ENCODE results near the gene APBA2.
A peak's percentile ranks its signal among the peaks of the same experiment; 100 is the strongest.
"Not testable (repeated sequence)": the region's sequence is repeated elsewhere in the genome, so short reads cannot be mapped to it uniquely, and the experiment has no call there.

The APBA2 gene

GRCh38 chr15:28994831-28995596, 109.2 kb downstream of the APBA2 start:
- peak in 38 of 58 donors; percentile 34 to 87 (median 64) for DNase-seq

GRCh38 chr15:28995705-28996104, 109.9 kb downstream of the APBA2 start:
- DNase-seq: peak in 3 of 58 donors; percentile 24 to 37 (median 31)

DNA sequence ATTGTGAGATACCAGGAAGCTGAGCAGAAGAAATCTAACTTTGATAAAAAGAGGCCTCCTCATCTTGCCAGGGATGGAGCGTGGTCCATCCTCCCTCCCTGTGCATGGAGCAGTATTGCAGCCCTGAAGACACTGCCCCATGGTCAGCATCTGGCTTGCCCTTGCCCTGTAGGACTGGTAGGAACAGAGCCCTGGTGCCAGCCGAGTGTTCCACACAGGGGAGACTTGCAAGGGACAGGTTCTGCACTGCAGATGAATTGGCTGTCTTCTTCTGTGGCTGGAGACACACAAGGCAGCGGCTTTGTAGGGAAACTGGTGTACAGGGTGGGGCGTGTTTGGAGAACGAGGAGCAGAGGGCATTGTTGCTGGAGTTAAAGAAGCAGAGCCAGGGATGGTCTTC, 110.5 kb downstream of the APBA2 start:
- peak in 1 of 58 donors; percentile 28 for DNase-seq

- DNase-seq: no peak
These were observed 111.2 kb downstream of the APBA2 start for GRCh38 chr15:28996953-28997352.

GRCh38 chr15:28997791-28998190, 112.0 kb downstream of the APBA2 start:
- peak in 3 of 58 donors; percentile 28 to 32 (median 29) for DNase-seq

GRCh38 chr15:28998511-28998910, 112.7 kb downstream of the APBA2 start:
- no peak for DNase-seq

DNA sequence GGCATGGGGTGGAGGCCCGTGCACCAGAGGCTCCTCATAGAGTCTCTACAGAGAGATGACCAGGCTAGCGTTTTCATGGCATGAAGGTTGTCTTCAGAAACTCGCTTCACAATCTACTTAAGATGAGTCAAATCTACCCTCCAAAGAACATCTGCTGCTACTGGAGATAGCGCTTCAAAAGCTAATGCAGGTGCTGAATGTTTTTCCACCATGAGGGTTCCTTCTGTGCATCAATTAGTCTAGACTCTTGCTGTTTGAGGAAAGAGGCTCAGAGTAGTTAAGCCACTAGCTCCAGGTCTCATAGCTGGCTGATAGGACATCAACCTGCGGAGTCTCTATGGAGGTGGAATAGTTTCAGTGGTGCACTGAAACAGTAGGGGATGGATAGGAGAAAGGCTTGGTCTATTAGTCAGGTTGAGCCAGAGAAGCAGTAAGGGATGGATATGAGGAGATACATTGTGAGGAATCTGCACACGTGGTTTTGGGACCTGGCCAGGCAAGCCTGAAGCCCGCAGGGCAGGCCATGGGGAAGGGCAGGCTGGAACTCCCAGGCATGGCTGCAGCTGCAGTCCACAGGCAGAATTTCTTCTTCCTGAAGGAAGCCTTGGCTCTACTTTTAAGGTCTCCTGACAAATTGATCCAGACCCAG, 117.5 kb downstream of the APBA2 start:
- no peak for DNase-seq

DNA sequence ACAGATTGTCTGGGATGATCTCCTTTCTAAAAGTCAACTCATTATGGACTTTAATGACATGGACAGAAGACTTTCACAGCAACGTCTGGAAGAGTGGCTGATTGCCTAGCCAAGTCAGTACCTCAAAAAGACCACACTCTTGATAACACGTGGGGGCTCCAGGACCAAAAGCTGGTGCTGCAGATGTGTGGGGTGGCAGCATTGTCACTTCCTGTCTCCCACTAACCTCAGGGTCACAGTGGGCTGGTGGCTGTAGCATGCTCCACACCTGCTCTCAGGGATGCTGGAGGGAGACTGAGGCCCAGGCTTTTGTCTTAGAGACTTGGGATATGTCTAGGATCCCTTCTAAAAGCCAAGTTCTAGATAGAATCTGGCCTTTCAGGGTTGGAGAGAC, 118.1 kb downstream of the APBA2 start:
- DNase-seq: no peak

GRCh38 chr15:29005931-29006330, 120.2 kb downstream of the APBA2 start:
- DNase-seq: no peak

DNA sequence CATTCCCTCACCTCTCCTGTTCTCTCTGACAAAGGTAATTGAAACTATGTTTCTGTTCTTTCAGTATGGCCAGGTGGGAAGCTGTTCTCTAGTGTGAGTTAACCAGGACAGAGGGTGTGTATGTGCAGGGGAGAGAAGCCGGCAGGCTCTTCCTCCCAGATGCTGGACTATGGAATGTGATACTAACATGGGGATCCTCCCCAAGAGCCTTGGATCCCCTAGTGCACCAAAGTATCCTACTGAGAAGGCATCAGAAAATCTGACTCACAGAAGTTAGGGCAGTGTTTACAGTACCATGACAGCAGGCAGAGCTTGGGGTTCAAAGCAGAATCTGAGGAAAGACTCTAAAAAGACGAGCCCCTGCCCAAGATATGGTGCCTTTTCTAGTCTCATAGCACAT, 123.1 kb downstream of the APBA2 start:
- no peak for DNase-seq

DNA sequence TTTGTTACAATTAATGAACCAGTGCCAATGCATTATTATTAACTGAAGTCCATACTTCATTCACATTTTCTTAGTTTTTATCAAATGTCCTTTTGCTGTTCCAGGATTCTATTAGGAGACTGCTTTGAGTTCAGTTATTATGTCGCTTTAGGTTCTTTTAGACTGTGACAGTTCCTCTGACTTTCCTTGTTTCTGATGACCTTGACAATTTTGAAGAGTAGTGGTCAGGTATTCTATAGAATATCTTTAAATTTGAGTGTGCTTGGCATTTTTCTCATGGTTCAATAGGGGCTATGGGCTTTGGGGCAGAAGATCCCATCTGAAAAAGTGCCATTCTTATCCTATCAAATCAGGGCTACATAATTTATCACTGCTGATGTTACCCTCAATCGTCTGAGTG, 126.3 kb downstream of the APBA2 start:
- DNase-seq: no peak

GRCh38 chr15:29014493-29014892, 128.7 kb downstream of the APBA2 start:
- DNase-seq: no peak

GRCh38 chr15:29016518-29016917, 130.7 kb downstream of the APBA2 start:
- no peak for DNase-seq

GRCh38 chr15:29018120-29018805, 132.5 kb downstream of the APBA2 start:
- DNase-seq: no peak

DNA sequence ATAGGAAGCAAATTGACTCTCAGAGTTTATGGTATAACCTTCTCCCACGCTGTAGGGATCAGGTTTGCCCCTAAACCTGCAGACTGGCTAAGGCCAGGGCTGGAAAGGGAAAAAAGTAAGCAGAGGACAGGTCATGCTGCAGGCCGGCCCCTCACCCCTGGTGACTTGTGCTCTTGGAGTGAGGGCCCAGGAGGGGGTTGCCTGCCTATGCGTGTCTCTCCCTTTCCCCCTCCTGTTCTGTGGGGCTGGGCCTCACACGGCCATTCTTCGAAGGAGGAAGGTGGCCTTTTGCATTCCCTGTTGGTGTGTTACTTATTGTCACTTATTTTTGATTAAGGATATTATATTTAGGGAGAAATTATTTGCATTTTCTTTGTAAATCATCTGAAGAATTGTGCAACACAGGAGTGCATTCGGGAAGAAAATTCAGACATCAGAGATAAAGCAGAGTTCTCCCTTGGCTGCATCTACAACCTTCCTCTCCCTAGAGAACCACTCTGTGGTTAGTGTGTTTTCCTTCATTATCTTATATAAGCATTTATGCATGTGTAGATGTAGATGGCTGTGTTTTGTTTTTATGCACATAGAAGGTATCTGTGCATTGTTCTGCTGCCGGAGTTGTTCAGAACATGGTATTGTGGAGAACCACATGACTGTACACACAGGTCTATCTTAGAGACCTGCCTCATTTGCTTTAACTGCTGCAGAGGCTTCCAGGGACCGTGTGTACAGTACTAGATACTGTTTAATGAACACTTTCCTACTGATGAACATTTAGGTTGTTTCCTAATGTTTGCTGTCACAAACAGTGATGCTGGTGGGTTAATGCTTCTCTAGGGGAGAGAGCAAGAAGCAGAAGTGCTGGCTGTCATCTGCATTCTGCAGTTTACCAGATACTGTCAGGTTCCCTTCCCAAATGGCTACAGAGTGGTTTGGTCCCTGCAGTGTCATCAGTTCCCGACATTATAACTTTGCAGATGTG, 133.5 kb downstream of the APBA2 start:
- DNase-seq: no peak

GRCh38 chr15:29021857-29022256, 136.1 kb downstream of the APBA2 start:
- DNase-seq: peak in 8 of 58 donors; percentile 12 to 66 (median 34)

GRCh38 chr15:29024662-29025061, 138.9 kb downstream of the APBA2 start:
- DNase-seq: no peak

- DNase-seq: not testable (repeated sequence)
These were observed 139.6 kb downstream of the APBA2 start for GRCh38 chr15:29025411-29025810.

DNA sequence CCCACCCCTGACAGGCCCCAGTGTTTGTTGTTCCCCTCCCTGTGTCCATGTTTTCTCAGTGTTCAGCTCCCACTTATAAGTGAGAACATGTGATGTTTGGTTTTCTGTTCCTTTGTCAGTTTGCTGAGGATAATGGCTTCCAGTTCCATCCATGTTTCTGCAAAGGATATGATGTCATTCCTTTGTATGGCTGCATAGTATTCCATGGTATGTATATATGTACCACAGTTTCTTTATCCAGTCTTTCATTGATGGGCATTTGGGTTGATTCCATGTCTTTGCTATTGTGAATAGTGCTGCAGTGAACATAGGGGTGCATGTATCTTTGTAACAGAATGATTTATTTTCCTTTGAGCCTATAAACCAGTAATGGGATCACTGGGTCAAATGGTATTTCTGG, 142.4 kb downstream of the APBA2 start:
- DNase-seq: not testable (repeated sequence)

DNA sequence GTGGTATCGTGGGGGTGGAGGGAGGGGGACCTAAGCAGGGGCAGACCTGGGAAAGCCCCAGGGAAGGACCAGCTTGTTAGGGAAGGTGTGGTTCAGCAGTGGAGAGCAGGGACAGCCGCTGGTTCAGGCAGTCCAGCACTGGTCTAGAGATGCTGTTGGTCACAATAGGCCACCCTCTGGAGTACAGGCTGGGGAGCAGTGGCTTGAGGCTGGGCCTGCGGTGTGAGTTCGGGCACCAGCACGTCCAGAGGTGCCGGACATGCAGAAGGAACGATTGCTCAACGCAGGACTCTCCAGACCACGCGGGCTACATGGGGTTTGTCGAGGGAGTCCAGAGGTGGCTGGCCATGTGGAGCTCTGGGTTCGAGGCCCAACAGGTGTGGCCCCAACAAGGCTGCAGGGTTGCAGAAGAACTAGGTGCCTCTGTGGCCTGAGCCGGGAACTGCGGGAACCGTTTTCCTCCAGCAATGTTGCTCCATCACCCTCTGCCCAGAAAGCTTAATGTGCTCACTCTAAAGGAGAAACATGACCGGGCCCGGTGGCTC, 143.9 kb downstream of the APBA2 start:
- no peak for DNase-seq
